Activated naive CD8-positive, alpha-beta T cell treated with anti-CD3 and anti-CD28 coated beads, Interleukin-2, amount 50 U/mL, for 24 hours (primary cell): ENCODE results near the gene KDM8.

ENCODE experiments used
- ATAC-seq: fragments of 150-1000 bp; cut with Tn5 transposase; one replicate; pipeline ENCODE4 v1.10.0; 2021
- DNase-seq: peaks from one replicate; pipeline ENCODE4 v3.0.0; 2021
- H3K27ac Mint-ChIP-seq: one replicate; pipeline ENCODE4 v1.8.0; 2021; ENCODE audit warnings: mild to moderate bottlenecking, mixed read lengths
- H3K27me3 Mint-ChIP-seq: one replicate; pipeline ENCODE4 v1.8.0; 2021; ENCODE audit warnings: mixed read lengths
- H3K36me3 Mint-ChIP-seq: one replicate; pipeline ENCODE4 v1.8.0; 2021; ENCODE audit warnings: low read depth, mixed read lengths
- H3K4me1 Mint-ChIP-seq: one replicate; pipeline ENCODE4 v1.8.0; 2021; ENCODE audit warnings: mixed read lengths
- H3K4me3 Mint-ChIP-seq: one replicate; pipeline ENCODE4 v1.8.0; 2021; ENCODE audit warnings: mild to moderate bottlenecking, moderate library complexity, mixed read lengths
- H3K9me3 Mint-ChIP-seq: one replicate; pipeline ENCODE4 v1.8.0; 2021; ENCODE audit warnings: mixed read lengths

Gene KDM8

GRCh38 chr16:27203507-27204311, at the start of gene KDM8:
KDM8 (plus strand) TSS chr16:27203526; CDS start chr16:27210124, 6,598 bp downstream.
- peak within 1 kb of the TSS; percentile 92 for H3K4me3 Mint-ChIP-seq
- peak within 1 kb of the TSS; percentile 99 for H3K27ac Mint-ChIP-seq
- DNase-seq (peak; percentile 99), ATAC-seq (peak; percentile 89)
- H3K9me3 Mint-ChIP-seq = peaks cover 5% of the 10 kb centered on the region
- peaks cover 3% of the 10 kb centered on the region for H3K27me3 Mint-ChIP-seq
- H3K36me3 Mint-ChIP-seq = no peaks in the 10 kb centered on the region
- H3K4me1 Mint-ChIP-seq = peaks cover 51% of the 10 kb centered on the region

DNA sequence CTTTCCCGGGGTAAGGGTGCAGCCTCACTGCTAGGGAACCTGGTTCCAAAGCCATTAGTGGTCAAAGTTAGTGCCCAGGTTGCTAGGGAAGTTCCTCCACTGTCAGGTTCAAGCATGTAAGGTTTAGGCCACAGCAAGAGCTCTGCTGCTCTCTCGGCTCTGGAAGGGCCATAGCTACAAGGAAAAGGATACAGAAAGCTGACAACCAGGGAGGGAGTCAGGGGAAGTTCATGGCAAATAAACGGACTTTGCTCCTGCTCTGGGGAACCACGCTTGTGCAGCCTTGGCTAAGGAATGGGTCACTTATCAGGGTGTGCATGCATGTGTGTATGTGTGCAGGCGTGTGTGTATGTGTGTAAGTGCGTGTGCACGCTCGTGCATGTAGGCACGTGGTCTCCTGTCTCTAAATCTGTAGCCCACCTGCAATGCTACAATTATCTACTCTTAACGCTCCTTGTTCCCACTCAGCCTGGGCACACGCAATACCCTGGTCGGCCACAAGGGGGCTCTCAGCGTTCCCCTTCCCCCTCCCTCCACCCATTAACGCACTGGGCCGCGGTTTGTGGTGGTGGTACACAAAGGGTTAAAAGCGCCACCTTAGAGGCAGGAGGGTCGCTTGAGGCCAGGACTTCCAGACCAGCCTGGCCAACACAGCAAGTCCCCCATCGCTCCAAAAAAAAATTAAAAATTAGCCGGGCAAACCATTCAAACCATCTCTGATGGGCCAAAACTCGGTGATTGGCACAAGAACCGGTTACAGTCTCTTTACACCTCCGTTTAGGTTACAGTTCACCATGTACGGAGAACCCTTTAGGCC, 48.4 kb upstream of the KDM8 start:
- H3K36me3 Mint-ChIP-seq = no peaks in the 10 kb centered on the region

GRCh38 chr16:27156579-27156978, 46.7 kb upstream of the KDM8 start:
- peaks cover 14% of the 10 kb centered on the region for H3K4me1 Mint-ChIP-seq
- H3K27ac Mint-ChIP-seq = no peak overlapping the region
- no peaks in the 10 kb centered on the region for H3K9me3 Mint-ChIP-seq
- DNase-seq (no peak), ATAC-seq (no peak)
- H3K36me3 Mint-ChIP-seq = no peaks in the 10 kb centered on the region
- H3K27me3 Mint-ChIP-seq = no peaks in the 10 kb centered on the region
- H3K4me3 Mint-ChIP-seq = no peak overlapping the region

More for the DNA sequence above, 48.4 kb upstream of the KDM8 start:
- ATAC-seq = peak; percentile 78
- peak; percentile 86 for DNase-seq
- H3K4me3 Mint-ChIP-seq = no peak overlapping the region
- H3K27ac Mint-ChIP-seq = no peak overlapping the region
- H3K27me3 Mint-ChIP-seq = no peaks in the 10 kb centered on the region
- peaks cover 14% of the 10 kb centered on the region for H3K4me1 Mint-ChIP-seq
- no peaks in the 10 kb centered on the region for H3K9me3 Mint-ChIP-seq

- Mint-ChIP-seq H3K4me1 (peaks cover 5% of the 10 kb centered on the region), H3K4me3 (no peak overlapping the region), H3K36me3 (no peaks in the 10 kb centered on the region), H3K27me3 (no peaks in the 10 kb centered on the region), H3K27ac (no peak overlapping the region), H3K9me3 (peaks cover 4% of the 10 kb centered on the region)
- DNase-seq (no peak), ATAC-seq (no peak)
Observed at GRCh38 chr16:27161398-27161797, 41.9 kb upstream of the KDM8 start.

- no peak for ATAC-seq
- no peak overlapping the region for H3K4me3 Mint-ChIP-seq
- peaks cover 2% of the 10 kb centered on the region for H3K27me3 Mint-ChIP-seq
- peaks cover 26% of the 10 kb centered on the region for H3K4me1 Mint-ChIP-seq
- H3K9me3 Mint-ChIP-seq = peaks cover 4% of the 10 kb centered on the region
- no peak for DNase-seq
- no peaks in the 10 kb centered on the region for H3K36me3 Mint-ChIP-seq
- H3K27ac Mint-ChIP-seq = no peak overlapping the region
Observed at GRCh38 chr16:27164352-27164751, 39.0 kb upstream of the KDM8 start.

GRCh38 chr16:27165576-27165975, 37.8 kb upstream of the KDM8 start:
- H3K27ac Mint-ChIP-seq = no peak overlapping the region
- ATAC-seq = no peak
- H3K27me3 Mint-ChIP-seq = peaks cover 2% of the 10 kb centered on the region

GRCh38 chr16:27168790-27169189, 34.5 kb upstream of the KDM8 start:
- no peak for ATAC-seq
- Mint-ChIP-seq H3K27me3 (peaks cover 2% of the 10 kb centered on the region), H3K27ac (no peak overlapping the region), H3K4me1 (peaks cover 68% of the 10 kb centered on the region), H3K9me3 (peaks cover 13% of the 10 kb centered on the region), H3K36me3 (peaks cover 5% of the 10 kb centered on the region), H3K4me3 (no peak overlapping the region)
- DNase-seq = no peak

More at GRCh38 chr16:27165576-27165975, 37.8 kb upstream of the KDM8 start:
- H3K4me1 Mint-ChIP-seq = peaks cover 38% of the 10 kb centered on the region
- no peak overlapping the region for H3K4me3 Mint-ChIP-seq
- H3K9me3 Mint-ChIP-seq = peaks cover 4% of the 10 kb centered on the region
- no peak for DNase-seq
- no peaks in the 10 kb centered on the region for H3K36me3 Mint-ChIP-seq

GRCh38 chr16:27169511-27170071, 33.7 kb upstream of the KDM8 start:
- Mint-ChIP-seq H3K4me1 (peaks cover 76% of the 10 kb centered on the region), H3K36me3 (peaks cover 5% of the 10 kb centered on the region), H3K27me3 (peaks cover 2% of the 10 kb centered on the region), H3K27ac (peak overlapping the region; percentile 85), H3K9me3 (peaks cover 13% of the 10 kb centered on the region), H3K4me3 (no peak overlapping the region)
- DNase-seq (peak; percentile 67), ATAC-seq (peak; percentile 94)

GRCh38 chr16:27171584-27171983, 31.7 kb upstream of the KDM8 start:
- Mint-ChIP-seq H3K27me3 (peaks cover 2% of the 10 kb centered on the region), H3K4me1 (peaks cover 90% of the 10 kb centered on the region), H3K36me3 (peaks cover 5% of the 10 kb centered on the region), H3K9me3 (peaks cover 13% of the 10 kb centered on the region), H3K4me3 (no peak overlapping the region), H3K27ac (no peak overlapping the region)
- no peak for DNase-seq
- no peak for ATAC-seq

DNA sequence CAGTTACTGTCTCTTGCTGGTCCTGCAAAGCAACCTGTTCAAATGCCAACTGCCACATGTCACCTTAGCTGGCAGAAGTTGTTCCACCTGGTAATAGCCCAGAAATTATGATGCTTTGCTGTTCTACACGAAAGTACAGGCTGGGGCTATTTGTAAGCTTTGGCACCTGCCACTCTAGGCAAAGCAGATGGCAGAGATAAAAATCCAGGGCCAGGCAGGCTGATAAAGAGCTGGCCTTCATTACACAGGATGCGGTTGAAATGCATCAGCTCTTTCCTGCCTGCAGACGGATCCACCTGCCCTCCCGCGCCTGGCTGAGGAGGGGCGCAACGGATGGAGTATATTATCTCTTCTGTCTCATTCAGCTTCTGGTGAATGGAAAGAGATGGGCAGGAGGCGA, 29.3 kb upstream of the KDM8 start:
- no peak overlapping the region for H3K4me3 Mint-ChIP-seq
- peak; percentile 18 for ATAC-seq
- peak; percentile 47 for DNase-seq
- H3K27me3 Mint-ChIP-seq = no peaks in the 10 kb centered on the region
- peaks cover 5% of the 10 kb centered on the region for H3K36me3 Mint-ChIP-seq
- H3K4me1 Mint-ChIP-seq = peaks cover 95% of the 10 kb centered on the region
- H3K27ac Mint-ChIP-seq = peak overlapping the region; percentile 76
- H3K9me3 Mint-ChIP-seq = peaks cover 13% of the 10 kb centered on the region

- Mint-ChIP-seq H3K27me3 (no peaks in the 10 kb centered on the region), H3K27ac (peak overlapping the region; percentile 76), H3K9me3 (peaks cover 13% of the 10 kb centered on the region), H3K4me1 (peaks cover 96% of the 10 kb centered on the region), H3K4me3 (no peak overlapping the region), H3K36me3 (peaks cover 5% of the 10 kb centered on the region)
- no peak for ATAC-seq
- DNase-seq = no peak
Observed at GRCh38 chr16:27174798-27175197, 28.5 kb upstream of the KDM8 start.

- Mint-ChIP-seq H3K4me1 (peaks cover 86% of the 10 kb centered on the region), H3K27ac (peak overlapping the region; percentile 87), H3K27me3 (no peaks in the 10 kb centered on the region), H3K36me3 (peaks cover 5% of the 10 kb centered on the region), H3K4me3 (no peak overlapping the region), H3K9me3 (peaks cover 13% of the 10 kb centered on the region)
- DNase-seq (no peak), ATAC-seq (no peak)
Observed at GRCh38 chr16:27175888-27176287, 27.4 kb upstream of the KDM8 start.

GRCh38 chr16:27177031-27177774, 26.1 kb upstream of the KDM8 start:
- Mint-ChIP-seq H3K36me3 (no peaks in the 10 kb centered on the region), H3K4me1 (peaks cover 75% of the 10 kb centered on the region), H3K9me3 (peaks cover 2% of the 10 kb centered on the region), H3K27me3 (no peaks in the 10 kb centered on the region), H3K27ac (peak overlapping the region; percentile 87), H3K4me3 (no peak overlapping the region)
- peak; percentile 41 for DNase-seq
- ATAC-seq = peak; percentile 51

- no peaks in the 10 kb centered on the region for H3K36me3 Mint-ChIP-seq
- no peak overlapping the region for H3K4me3 Mint-ChIP-seq
- no peaks in the 10 kb centered on the region for H3K27me3 Mint-ChIP-seq
- ATAC-seq (peak; percentile 86), DNase-seq (peak; percentile 91)
- peaks cover 51% of the 10 kb centered on the region for H3K4me1 Mint-ChIP-seq
- H3K27ac Mint-ChIP-seq = peak overlapping the region; percentile 77
- H3K9me3 Mint-ChIP-seq = no peaks in the 10 kb centered on the region
Observed at GRCh38 chr16:27179500-27180072, 23.7 kb upstream of the KDM8 start.
